ENCODE results near the gene ELOF1.

DNA sequence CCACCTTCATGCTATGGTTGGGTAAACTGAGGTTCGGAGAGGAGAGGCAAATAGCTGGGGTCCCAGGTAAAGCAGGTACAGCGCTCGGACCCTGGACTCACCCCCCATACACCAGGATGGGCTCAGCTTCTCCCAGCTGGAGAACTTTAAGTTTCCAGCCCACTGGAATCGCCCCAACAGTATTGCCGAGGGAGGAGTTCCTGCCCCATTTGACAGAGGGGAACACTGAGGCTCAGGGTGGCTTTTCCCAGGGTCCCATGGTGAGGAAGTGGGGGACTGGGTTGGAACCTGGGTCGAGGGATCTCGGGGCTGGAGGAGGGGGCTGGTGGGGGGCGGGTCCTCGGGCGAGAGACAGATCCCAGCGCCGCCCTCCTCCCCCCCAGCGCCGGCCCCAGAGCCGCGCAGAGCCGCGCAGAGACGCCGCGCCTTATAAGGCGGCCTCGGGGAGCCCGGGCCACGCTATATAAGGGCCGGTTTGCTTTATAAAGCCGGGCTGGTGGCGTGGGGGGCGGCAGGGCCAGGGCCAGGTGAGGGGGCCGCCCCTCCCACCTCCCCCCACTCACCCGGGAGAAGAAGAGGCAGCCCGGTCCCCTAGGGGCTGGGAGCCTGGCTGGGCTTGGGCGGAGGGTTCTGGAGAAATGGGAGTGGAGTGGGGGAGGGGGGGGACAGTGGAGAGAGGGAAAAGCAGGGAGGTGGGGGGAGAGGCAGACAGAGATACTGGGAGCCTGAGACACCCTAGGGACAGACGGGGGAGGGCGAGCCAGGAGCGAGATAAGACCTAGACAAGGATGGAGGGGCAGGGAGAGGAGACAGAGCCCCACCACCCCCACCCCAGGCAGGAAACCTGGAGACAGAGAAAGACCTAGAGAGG lies 19.3 kb downstream of the ELOF1 start:
- TF ChIP-seq GATA2 (CRISPR knock-in tag; IDR thresholded peaks at IDR 0.05), result no peak
- TF ChIP-seq, protein P1, sequence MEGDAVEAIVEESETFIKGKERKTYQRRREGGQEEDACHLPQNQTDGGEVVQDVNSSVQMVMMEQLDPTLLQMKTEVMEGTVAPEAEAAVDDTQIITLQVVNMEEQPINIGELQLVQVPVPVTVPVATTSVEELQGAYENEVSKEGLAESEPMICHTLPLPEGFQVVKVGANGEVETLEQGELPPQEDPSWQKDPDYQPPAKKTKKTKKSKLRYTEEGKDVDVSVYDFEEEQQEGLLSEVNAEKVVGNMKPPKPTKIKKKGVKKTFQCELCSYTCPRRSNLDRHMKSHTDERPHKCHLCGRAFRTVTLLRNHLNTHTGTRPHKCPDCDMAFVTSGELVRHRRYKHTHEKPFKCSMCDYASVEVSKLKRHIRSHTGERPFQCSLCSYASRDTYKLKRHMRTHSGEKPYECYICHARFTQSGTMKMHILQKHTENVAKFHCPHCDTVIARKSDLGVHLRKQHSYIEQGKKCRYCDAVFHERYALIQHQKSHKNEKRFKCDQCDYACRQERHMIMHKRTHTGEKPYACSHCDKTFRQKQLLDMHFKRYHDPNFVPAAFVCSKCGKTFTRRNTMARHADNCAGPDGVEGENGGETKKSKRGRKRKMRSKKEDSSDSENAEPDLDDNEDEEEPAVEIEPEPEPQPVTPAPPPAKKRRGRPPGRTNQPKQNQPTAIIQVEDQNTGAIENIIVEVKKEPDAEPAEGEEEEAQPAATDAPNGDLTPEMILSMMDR (IDR thresholded peaks at IDR 0.05), result no peak
- TF ChIP-seq, protein P2, sequence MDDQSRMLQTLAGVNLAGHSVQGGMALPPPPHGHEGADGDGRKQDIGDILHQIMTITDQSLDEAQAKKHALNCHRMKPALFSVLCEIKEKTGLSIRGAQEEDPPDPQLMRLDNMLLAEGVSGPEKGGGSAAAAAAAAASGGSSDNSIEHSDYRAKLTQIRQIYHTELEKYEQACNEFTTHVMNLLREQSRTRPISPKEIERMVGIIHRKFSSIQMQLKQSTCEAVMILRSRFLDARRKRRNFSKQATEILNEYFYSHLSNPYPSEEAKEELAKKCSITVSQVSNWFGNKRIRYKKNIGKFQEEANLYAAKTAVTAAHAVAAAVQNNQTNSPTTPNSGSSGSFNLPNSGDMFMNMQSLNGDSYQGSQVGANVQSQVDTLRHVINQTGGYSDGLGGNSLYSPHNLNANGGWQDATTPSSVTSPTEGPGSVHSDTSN (IDR thresholded peaks at IDR 0.05), result no peak
- no peak for TF ChIP-seq TEAD4 (IDR thresholded peaks at IDR 0.05; ENCODE audit: borderline replicate concordance, insufficient read depth)
- TF ChIP-seq, protein P3, sequence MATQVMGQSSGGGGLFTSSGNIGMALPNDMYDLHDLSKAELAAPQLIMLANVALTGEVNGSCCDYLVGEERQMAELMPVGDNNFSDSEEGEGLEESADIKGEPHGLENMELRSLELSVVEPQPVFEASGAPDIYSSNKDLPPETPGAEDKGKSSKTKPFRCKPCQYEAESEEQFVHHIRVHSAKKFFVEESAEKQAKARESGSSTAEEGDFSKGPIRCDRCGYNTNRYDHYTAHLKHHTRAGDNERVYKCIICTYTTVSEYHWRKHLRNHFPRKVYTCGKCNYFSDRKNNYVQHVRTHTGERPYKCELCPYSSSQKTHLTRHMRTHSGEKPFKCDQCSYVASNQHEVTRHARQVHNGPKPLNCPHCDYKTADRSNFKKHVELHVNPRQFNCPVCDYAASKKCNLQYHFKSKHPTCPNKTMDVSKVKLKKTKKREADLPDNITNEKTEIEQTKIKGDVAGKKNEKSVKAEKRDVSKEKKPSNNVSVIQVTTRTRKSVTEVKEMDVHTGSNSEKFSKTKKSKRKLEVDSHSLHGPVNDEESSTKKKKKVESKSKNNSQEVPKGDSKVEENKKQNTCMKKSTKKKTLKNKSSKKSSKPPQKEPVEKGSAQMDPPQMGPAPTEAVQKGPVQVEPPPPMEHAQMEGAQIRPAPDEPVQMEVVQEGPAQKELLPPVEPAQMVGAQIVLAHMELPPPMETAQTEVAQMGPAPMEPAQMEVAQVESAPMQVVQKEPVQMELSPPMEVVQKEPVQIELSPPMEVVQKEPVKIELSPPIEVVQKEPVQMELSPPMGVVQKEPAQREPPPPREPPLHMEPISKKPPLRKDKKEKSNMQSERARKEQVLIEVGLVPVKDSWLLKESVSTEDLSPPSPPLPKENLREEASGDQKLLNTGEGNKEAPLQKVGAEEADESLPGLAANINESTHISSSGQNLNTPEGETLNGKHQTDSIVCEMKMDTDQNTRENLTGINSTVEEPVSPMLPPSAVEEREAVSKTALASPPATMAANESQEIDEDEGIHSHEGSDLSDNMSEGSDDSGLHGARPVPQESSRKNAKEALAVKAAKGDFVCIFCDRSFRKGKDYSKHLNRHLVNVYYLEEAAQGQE (IDR thresholded peaks at IDR 0.05; ENCODE audit: low read depth, low read length), result no peak
- no peak for TF ChIP-seq GABPA (IDR thresholded peaks at IDR 0.05; ENCODE audit: low read depth)
- no peak for TF ChIP-seq SMC3 (IDR thresholded peaks at IDR 0.05; ENCODE audit: low read depth, low read length)
- TF ChIP-seq EP300 (IDR thresholded peaks at IDR 0.05; ENCODE audit: borderline replicate concordance in 1 of 2, low read depth in 1 of 2, low read length in 1 of 2), result no peak
- TF ChIP-seq, protein P4, sequence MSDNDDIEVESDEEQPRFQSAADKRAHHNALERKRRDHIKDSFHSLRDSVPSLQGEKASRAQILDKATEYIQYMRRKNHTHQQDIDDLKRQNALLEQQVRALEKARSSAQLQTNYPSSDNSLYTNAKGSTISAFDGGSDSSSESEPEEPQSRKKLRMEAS (IDR thresholded peaks at IDR 0.05; ENCODE audit: low read depth), result no peak
- TF ChIP-seq, protein P5, sequence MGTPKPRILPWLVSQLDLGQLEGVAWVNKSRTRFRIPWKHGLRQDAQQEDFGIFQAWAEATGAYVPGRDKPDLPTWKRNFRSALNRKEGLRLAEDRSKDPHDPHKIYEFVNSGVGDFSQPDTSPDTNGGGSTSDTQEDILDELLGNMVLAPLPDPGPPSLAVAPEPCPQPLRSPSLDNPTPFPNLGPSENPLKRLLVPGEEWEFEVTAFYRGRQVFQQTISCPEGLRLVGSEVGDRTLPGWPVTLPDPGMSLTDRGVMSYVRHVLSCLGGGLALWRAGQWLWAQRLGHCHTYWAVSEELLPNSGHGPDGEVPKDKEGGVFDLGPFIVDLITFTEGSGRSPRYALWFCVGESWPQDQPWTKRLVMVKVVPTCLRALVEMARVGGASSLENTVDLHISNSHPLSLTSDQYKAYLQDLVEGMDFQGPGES (IDR thresholded peaks at IDR 0.05; ENCODE audit: low read depth, low read length), result no peak
- TF ChIP-seq POLR2AphosphoS5 (IDR thresholded peaks at IDR 0.05; ENCODE audit: low read depth, low read length), result no peak
- TF ChIP-seq, protein P6, sequence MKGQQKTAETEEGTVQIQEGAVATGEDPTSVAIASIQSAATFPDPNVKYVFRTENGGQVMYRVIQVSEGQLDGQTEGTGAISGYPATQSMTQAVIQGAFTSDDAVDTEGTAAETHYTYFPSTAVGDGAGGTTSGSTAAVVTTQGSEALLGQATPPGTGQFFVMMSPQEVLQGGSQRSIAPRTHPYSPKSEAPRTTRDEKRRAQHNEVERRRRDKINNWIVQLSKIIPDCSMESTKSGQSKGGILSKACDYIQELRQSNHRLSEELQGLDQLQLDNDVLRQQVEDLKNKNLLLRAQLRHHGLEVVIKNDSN (IDR thresholded peaks at IDR 0.05; ENCODE audit: borderline replicate concordance, low read depth), result no peak
- TF ChIP-seq TAF1 (IDR thresholded peaks at IDR 0.05; ENCODE audit: borderline replicate concordance, low read depth, low read length), result no peak
- TF ChIP-seq, protein P7, sequence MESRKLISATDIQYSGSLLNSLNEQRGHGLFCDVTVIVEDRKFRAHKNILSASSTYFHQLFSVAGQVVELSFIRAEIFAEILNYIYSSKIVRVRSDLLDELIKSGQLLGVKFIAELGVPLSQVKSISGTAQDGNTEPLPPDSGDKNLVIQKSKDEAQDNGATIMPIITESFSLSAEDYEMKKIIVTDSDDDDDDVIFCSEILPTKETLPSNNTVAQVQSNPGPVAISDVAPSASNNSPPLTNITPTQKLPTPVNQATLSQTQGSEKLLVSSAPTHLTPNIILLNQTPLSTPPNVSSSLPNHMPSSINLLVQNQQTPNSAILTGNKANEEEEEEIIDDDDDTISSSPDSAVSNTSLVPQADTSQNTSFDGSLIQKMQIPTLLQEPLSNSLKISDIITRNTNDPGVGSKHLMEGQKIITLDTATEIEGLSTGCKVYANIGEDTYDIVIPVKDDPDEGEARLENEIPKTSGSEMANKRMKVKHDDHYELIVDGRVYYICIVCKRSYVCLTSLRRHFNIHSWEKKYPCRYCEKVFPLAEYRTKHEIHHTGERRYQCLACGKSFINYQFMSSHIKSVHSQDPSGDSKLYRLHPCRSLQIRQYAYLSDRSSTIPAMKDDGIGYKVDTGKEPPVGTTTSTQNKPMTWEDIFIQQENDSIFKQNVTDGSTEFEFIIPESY (IDR thresholded peaks at IDR 0.05; ENCODE audit: borderline replicate concordance, low read depth), result no peak

Data from SK-N-SH (cell line).